Glomerular visceral epithelial cell (primary cell): Measurements from ENCODE around the gene SCRG1.

Experiments used
- DNase-seq: peaks from one replicate; pipeline ENCODE4 v3.0.0-alpha.2; 2016; ENCODE audit errors: extremely low spot score

Gene SCRG1

GRCh38 chr4:173398779-173399415, at the start of gene SCRG1:
TSS of gene SCRG1 (minus strand) at chr4:173399116. CDS start at chr4:173391414, 7,702 bp downstream.
- DNase-seq, result no peak

- DNase-seq, result no peak
Measured at GRCh38 chr4:173448103-173448502, 49.2 kb upstream of the SCRG1 start.

DNA sequence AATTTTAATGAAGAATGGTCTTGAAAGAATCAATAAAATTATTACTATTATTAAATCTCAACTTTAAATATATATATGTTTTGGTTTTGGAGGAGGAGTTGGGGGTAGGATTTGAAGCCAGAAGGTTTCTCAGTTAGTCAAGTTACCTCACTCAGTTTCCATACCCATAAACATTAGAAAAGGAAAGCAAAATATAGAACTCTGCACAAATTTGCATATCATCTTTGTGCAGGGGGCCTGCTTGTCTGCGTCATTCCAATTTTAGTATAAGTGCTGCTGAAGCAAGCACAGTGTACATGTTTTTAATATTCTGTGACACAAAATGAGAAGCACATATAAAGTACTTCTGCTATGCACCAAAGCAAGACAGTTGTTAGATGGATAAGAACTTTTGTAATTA, 47.5 kb upstream of the SCRG1 start:
- DNase-seq, result no peak

DNA sequence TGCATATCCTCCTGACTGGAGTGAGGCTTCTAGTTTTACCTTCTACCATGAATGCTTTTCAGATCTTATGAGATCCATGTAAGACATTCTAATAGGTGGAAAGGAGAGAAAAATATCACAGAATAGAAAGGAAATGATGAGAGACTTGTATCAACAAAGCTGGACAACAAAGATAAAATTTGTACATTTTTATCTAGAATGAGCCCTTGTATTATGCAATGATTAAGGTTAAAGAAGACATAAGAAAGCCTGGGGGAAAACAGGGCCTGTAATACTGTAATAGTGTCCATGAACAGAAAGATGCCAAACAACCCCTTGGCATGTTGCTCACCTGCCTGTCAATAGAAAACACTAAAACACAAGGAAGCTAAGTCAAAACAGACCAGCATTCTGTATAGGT, 44.2 kb upstream of the SCRG1 start:
- DNase-seq, result no peak

GRCh38 chr4:173442223-173442932, 43.5 kb upstream of the SCRG1 start:
- no peak for DNase-seq

DNA sequence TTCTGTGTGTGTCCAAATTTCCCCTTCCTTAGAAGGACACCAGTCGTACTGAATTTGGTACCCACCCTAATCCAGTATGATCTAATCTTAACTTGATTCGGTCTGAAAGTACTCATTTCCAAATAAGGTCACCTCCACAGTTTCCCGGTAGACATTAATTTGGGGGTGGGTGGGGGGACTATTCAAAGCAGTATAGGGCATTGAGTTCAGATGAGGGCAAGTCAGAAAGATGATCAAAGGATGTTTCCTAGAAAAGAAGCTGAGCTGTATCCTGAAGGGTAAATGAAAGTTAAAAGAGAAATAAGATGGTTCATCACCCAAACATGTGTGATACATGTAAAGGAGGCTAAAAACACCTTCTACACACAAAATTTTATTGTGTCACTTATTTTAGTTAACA, 42.0 kb upstream of the SCRG1 start:
- no peak for DNase-seq

- DNase-seq, result no peak
Measured at GRCh38 chr4:173436771-173437265, 37.9 kb upstream of the SCRG1 start.

DNA sequence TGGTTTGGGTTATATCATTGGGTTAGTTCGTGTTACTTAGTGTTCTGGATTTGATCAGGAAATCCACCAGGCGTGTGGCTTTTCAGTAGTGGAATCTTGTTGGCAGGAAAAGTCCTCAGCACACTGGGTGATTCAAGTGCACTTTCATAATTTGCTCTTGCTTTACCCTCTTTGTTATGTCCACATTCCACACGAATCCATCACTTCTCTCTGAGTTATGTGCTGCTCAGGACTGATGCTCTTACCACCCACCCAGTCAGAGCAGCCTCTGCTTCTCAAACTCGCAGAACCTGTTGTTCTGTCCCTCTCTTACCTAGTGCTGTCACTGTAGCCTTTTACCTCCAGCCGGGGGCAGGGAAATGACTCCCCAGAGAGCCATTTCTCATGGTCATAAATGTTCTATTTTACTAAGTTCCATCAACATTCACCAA, 37.2 kb upstream of the SCRG1 start:
- DNase-seq, result no peak

GRCh38 chr4:173434231-173434630, 35.3 kb upstream of the SCRG1 start:
- DNase-seq, result no peak

DNA sequence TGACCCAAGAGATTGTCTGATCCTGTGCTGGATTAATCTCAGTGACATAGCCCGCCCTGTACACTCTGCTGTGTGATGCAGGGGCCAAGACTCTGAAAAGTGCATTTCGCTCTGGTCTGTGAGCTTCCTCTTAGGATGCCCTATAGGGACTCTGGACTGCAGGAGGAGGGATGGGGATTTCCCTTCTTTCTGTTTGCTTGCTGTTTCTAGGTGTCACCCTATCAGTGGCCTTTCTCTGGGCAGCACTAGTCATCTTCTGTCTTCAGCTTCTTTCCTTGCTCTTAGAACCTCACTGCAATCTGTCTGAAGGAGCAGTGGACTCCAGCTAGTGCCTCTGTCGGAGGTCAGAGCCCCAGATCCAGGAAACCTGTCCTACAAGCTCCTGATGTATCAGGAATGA, 34.5 kb upstream of the SCRG1 start:
- DNase-seq, result no peak

GRCh38 chr4:173432430-173432829, 33.5 kb upstream of the SCRG1 start:
- no peak for DNase-seq

- DNase-seq, result no peak
Measured at GRCh38 chr4:173426064-173426463, 27.1 kb upstream of the SCRG1 start.

GRCh38 chr4:173424899-173425805, 26.2 kb upstream of the SCRG1 start:
- peak; percentile 15 for DNase-seq

DNA sequence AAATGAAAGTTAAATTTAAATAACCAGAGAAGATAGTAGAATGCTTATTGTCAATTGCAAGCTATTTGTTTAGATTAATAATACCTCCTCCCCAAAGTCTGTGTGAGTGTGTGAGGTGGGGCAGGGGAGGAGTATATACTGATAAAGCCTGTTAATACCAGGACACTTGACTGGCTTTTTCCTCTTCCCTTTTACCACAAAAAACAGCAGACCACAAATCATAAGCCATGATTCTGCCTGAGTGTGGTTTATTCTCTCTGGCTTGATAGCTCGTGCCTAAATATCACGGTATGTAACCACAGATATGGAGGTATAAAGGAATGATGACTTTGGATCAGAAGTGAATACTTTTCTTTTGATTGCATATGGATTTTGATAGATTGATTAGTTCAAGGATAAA, 21.9 kb upstream of the SCRG1 start:
- no peak for DNase-seq

- no peak for DNase-seq
Measured at GRCh38 chr4:173420324-173420752, 21.4 kb upstream of the SCRG1 start.

DNA sequence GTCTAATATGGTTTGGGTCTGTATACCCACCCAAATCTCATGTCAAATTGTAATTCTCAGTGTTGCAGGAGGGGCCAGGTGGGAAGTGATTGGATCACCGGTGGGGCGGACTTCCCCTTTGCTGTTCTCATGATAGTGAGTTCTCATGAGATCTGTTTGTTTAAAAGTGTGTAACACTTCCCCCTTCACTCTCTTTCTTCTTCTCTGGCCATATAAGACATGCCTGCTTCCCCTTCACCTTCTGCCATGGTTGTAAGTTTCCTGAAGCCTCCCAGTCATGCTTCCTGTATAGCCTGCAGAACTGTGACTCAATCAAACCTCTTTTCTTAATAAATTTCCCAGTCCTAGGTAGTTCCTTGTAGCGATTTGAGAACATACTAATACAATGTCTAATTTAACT, 19.7 kb upstream of the SCRG1 start:
- DNase-seq, result no peak

- no peak for DNase-seq
Measured at GRCh38 chr4:173417833-173418232, 18.9 kb upstream of the SCRG1 start.

DNA sequence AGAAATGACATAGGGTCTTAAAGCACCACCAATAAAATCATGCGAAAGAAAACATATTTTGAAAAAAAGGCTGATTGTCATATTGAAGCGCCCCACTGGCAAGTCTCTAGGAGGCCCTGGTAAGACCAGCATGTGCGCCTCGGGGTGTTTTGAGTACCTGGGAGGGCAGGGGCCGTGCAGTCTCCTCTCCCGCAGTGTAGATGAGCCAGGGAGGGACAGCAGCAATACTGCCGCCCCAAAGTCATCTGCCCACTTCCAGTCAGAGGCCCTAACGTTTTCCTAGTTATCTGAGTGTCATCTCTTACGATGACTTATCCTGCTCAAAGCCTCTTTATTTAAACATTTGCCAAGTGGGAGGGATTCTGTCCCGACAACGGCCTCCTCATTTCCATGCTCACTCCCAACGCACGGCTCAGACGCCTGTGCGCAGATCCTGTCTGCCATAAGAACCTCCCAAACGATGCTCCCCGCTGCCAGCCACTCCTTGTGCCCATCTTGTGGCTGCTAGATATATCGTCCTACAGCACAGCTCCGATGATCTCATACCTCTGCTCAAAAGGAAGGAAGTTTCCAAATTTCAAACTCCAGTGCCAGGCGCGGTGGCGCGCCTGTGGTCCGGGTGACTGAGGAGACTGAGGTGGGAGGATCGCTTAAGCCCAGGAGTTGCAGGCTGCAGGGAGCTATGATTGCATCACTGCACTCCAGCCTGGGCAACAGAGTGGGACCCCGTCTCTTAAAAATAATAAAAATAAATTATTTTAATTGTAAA, 17.2 kb upstream of the SCRG1 start:
- no peak for DNase-seq

GRCh38 chr4:173415092-173415491, 16.2 kb upstream of the SCRG1 start:
- no peak for DNase-seq

DNA sequence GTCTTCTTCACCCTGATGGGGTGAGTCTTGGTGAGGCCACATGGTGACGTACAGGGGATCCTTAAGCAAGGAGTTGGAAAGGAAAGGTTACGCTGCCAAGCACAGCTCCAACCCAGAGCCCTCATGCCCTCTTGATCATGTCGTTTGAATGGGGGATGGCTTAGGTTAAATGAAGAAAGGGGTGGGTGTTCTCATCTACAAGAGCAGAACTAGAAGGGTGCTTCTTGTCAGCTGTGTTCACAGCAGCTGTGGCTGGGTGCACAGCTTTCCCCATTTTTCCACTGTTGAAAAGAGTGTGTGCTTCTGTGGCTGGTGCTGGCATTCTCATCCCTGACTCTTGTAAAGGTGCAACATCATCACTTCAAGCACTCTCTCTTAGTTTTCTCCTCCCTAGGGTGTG, 15.5 kb upstream of the SCRG1 start:
- DNase-seq, result no peak

- DNase-seq, result peak; percentile 21
Measured at GRCh38 chr4:173413036-173413435, 14.1 kb upstream of the SCRG1 start.
